HEK293 (cell line): ENCODE data around the gene WDHD1.

Experiments used
- KLF10 ChIP-seq: fragments of 450-650 bp; IDR thresholded peaks from 2 replicates; pipeline ENCODE4 v1.5.1; 2018; ENCODE audit warnings: missing biosample characterization, mild to moderate bottlenecking, missing genetic modification characterization
- KLF9 ChIP-seq: fragments of 450-650 bp; formaldehyde crosslinking; IDR thresholded peaks from 2 replicates; pipeline ENCODE4 v1.5.1; 2016; ENCODE audit warnings: missing biosample characterization, missing genetic modification characterization, low read depth
- REPIN1 ChIP-seq: fragments of 450-650 bp; formaldehyde crosslinking; IDR thresholded peaks from 2 replicates; pipeline ENCODE4 v1.5.1; 2017; ENCODE audit warnings: missing biosample characterization, missing genetic modification characterization, low read depth
- ZBTB20 ChIP-seq: fragments of 450-650 bp; formaldehyde crosslinking; IDR thresholded peaks from 2 replicates; pipeline ENCODE4 v1.5.1; 2016; ENCODE audit warnings: missing biosample characterization, missing genetic modification characterization
- ZBTB21 ChIP-seq: fragments of 450-650 bp; formaldehyde crosslinking; IDR thresholded peaks from 2 replicates; pipeline ENCODE4 v1.5.1; 2017; ENCODE audit warnings: missing biosample characterization, missing genetic modification characterization
- ZFP69B ChIP-seq: fragments of 450-650 bp; formaldehyde crosslinking; IDR thresholded peaks from 2 replicates; pipeline ENCODE4 v1.5.1; 2016; ENCODE audit warnings: missing biosample characterization, missing genetic modification characterization
- ZIC2 ChIP-seq: fragments of 450-650 bp; formaldehyde crosslinking; IDR thresholded peaks from 2 replicates; pipeline ENCODE4 v1.5.1; 2016; ENCODE audit warnings: missing biosample characterization, missing genetic modification characterization
- ZNF114 ChIP-seq: fragments of 450-650 bp; formaldehyde crosslinking; IDR thresholded peaks from 2 replicates; pipeline ENCODE4 v1.5.0; 2017; ENCODE audit warnings: missing biosample characterization, missing genetic modification characterization
- ZNF121 ChIP-seq: fragments of 450-650 bp; formaldehyde crosslinking; IDR thresholded peaks from 2 replicates; pipeline ENCODE4 v1.5.1; 2016; ENCODE audit warnings: missing biosample characterization, missing genetic modification characterization
- ZNF24 ChIP-seq: fragments of 450-650 bp; formaldehyde crosslinking; IDR thresholded peaks from 2 replicates; pipeline ENCODE4 v1.5.1; 2016; ENCODE audit warnings: missing biosample characterization, missing genetic modification characterization
- ZNF324 ChIP-seq: fragments of 450-650 bp; formaldehyde crosslinking; IDR thresholded peaks from 2 replicates; pipeline ENCODE4 v1.5.1; 2016; ENCODE audit warnings: missing biosample characterization, missing genetic modification characterization
- ZNF394 ChIP-seq: fragments of 450-650 bp; formaldehyde crosslinking; IDR thresholded peaks from 2 replicates; pipeline ENCODE4 v1.5.1; 2016; ENCODE audit warnings: missing biosample characterization, missing genetic modification characterization, mild to moderate bottlenecking, moderate library complexity, borderline replicate concordance
- ZNF423 ChIP-seq: fragments of 450-650 bp; formaldehyde crosslinking; IDR thresholded peaks from 2 replicates; pipeline ENCODE4 v1.5.1; 2016; ENCODE audit warnings: missing biosample characterization, missing genetic modification characterization
- ZNF433 ChIP-seq: fragments of 450-650 bp; formaldehyde crosslinking; IDR thresholded peaks from 2 replicates; pipeline ENCODE4 v1.5.1; 2016; ENCODE audit warnings: missing biosample characterization, missing genetic modification characterization, low read depth
- ZNF514 ChIP-seq: fragments of 450-650 bp; formaldehyde crosslinking; IDR thresholded peaks from 2 replicates; pipeline ENCODE4 v1.5.1; 2016; ENCODE audit warnings: missing biosample characterization, missing genetic modification characterization
- ZNF548 ChIP-seq: fragments of 450-650 bp; formaldehyde crosslinking; IDR thresholded peaks from 2 replicates; pipeline ENCODE4 v1.5.1; 2016; ENCODE audit warnings: missing biosample characterization, missing genetic modification characterization
- ZNF561 ChIP-seq: fragments of 450-650 bp; IDR thresholded peaks from 2 replicates; pipeline ENCODE4 v1.5.1; 2018; ENCODE audit warnings: missing biosample characterization, missing genetic modification characterization, borderline replicate concordance
- ZNF621 ChIP-seq: fragments of 450-650 bp; formaldehyde crosslinking; IDR thresholded peaks from 2 replicates; pipeline ENCODE4 v1.5.1; 2017; ENCODE audit warnings: missing biosample characterization, missing genetic modification characterization
- ZNF707 ChIP-seq: fragments of 450-650 bp; formaldehyde crosslinking; IDR thresholded peaks from 2 replicates; pipeline ENCODE4 v1.5.1; 2016; ENCODE audit warnings: missing biosample characterization, missing genetic modification characterization
- ZSCAN23 ChIP-seq: fragments of 450-650 bp; formaldehyde crosslinking; IDR thresholded peaks from 2 replicates; pipeline ENCODE4 v1.5.1; 2016; ENCODE audit warnings: missing biosample characterization, missing genetic modification characterization
- ZSCAN30 ChIP-seq: fragments of 450-650 bp; IDR thresholded peaks from 2 replicates; pipeline ENCODE4 v1.5.1; 2018; ENCODE audit warnings: missing biosample characterization, mild to moderate bottlenecking, missing genetic modification characterization, moderate library complexity
- TF ChIP-seq, protein P1 (sequence below): fragments of 450-650 bp; formaldehyde crosslinking; IDR thresholded peaks from 2 replicates; pipeline ENCODE4 v1.5.1; 2016; ENCODE audit warnings: missing biosample characterization, missing genetic modification characterization
- TF ChIP-seq, protein P2 (sequence below): fragments of 450-650 bp; formaldehyde crosslinking; IDR thresholded peaks from 2 replicates; pipeline ENCODE4 v1.5.1; 2016; ENCODE audit warnings: missing biosample characterization, missing genetic modification characterization
- TF ChIP-seq, protein P3 (sequence below): fragments of 450-650 bp; formaldehyde crosslinking; IDR thresholded peaks from 2 replicates; pipeline ENCODE4 v1.5.1; 2016; ENCODE audit warnings: missing biosample characterization, missing genetic modification characterization
- TF ChIP-seq, protein P4 (sequence below): IDR thresholded peaks from 2 replicates; pipeline ENCODE4 v1.6.1; 2011; ENCODE audit warnings: mild to moderate bottlenecking, low read depth, low read length, borderline replicate concordance
- TF ChIP-seq, protein P5 (sequence below): fragments of 450-650 bp; formaldehyde crosslinking; conservative IDR thresholded peaks from 2 replicates; pipeline ENCODE4 v1.5.1; 2016; ENCODE audit warnings: low read depth, missing biosample characterization, missing genetic modification characterization
- TF ChIP-seq, protein P6 (sequence below): fragments of 450-650 bp; formaldehyde crosslinking; IDR thresholded peaks from 2 replicates; pipeline ENCODE4 v1.5.1; 2016; ENCODE audit warnings: missing biosample characterization, missing genetic modification characterization

Gene WDHD1

DNA sequence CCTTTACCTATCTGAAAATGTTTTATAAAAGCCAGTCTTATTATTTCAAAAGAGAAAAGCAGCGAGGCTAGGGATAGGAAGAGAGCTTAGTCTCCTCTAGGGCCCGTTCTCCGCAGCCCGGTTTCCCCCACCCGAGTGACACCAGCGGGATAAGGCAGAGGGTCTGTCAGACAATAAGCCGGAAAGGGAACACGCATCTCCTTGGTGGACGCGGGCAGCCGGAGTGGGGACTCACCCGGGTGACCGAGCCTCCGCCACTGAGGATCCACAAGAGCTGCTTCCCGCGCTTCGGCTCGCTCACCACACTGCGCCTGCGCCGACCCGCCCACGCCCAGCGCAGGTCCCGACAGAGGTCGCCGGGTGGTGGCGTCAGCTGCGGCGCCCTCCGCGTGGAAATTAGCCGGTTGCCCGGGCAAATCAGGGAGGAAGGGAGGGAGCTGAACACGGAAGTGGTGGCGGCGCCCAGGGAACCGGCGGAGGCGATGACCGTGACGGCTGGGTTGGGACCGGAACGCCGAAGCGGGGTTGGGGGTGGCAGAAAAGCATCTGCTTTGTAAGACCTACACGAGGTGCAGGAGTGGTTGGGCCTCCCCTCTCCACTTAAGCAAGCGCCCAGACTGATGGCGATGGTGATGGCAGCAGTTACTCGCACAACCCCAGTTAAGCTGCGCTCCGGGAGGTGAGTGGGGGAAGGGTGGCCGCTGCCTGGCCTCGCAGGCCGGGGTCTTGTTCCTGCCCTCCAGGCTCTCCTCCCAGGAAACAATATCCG lies at the start of gene WDHD1, which contains the start of gene SOCS4 (continued):
- TF ChIP-seq KLF9 (tag by site-specific recombination) (0 out of 2 replicates have a peak, but pooled peaks have one; percentile 25), ZNF114 (tag by site-specific recombination) (no peak), ZSCAN23 (no peak), ZBTB20 (tag by site-specific recombination) (peak; percentile 90), ZNF24 (tag by site-specific recombination) (no peak), ZNF561 (peak; percentile 48; the same call in 1 of the 2 replicates), ZFP69B (tag by site-specific recombination) (peak; percentile 38; the same call in 1 of the 2 replicates), ZIC2 (tag by site-specific recombination) (peak; percentile 72), ZNF394 (tag by site-specific recombination) (peak; percentile 58; the same call in 1 of the 2 replicates), ZNF433 (tag by site-specific recombination) (no peak), ZNF423 (tag by site-specific recombination) (peak; percentile 96), ZNF707 (tag by site-specific recombination) (no peak), ZNF324 (peak; percentile 68; the same call in 1 of the 2 replicates), ZNF548 (tag by site-specific recombination) (no peak), ZNF621 (tag by site-specific recombination) (no peak), ZNF514 (tag by site-specific recombination) (no peak), REPIN1 (tag by site-specific recombination) (peak; percentile 60; the same call in 1 of the 2 replicates), KLF10 (tag by site-specific recombination) (no peak), ZBTB21 (peak; percentile 52; the same call in 1 of the 2 replicates), ZSCAN30 (tag by site-specific recombination) (peak; percentile 70), ZNF121 (tag by site-specific recombination) (0 out of 2 replicates have a peak, but pooled peaks have one; percentile 20)
- TF ChIP-seq, protein P1, sequence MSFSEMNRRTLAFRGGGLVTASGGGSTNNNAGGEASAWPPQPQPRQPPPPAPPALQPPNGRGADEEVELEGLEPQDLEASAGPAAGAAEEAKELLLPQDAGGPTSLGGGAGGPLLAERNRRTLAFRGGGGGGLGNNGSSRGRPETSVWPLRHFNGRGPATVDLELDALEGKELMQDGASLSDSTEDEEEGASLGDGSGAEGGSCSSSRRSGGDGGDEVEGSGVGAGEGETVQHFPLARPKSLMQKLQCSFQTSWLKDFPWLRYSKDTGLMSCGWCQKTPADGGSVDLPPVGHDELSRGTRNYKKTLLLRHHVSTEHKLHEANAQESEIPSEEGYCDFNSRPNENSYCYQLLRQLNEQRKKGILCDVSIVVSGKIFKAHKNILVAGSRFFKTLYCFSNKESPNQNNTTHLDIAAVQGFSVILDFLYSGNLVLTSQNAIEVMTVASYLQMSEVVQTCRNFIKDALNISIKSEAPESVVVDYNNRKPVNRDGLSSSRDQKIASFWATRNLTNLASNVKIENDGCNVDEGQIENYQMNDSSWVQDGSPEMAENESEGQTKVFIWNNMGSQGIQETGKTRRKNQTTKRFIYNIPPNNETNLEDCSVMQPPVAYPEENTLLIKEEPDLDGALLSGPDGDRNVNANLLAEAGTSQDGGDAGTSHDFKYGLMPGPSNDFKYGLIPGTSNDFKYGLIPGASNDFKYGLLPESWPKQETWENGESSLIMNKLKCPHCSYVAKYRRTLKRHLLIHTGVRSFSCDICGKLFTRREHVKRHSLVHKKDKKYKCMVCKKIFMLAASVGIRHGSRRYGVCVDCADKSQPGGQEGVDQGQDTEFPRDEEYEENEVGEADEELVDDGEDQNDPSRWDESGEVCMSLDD (tag by site-specific recombination), result peak; percentile 40; the same call in 1 of the 2 replicates
- TF ChIP-seq, protein P2, sequence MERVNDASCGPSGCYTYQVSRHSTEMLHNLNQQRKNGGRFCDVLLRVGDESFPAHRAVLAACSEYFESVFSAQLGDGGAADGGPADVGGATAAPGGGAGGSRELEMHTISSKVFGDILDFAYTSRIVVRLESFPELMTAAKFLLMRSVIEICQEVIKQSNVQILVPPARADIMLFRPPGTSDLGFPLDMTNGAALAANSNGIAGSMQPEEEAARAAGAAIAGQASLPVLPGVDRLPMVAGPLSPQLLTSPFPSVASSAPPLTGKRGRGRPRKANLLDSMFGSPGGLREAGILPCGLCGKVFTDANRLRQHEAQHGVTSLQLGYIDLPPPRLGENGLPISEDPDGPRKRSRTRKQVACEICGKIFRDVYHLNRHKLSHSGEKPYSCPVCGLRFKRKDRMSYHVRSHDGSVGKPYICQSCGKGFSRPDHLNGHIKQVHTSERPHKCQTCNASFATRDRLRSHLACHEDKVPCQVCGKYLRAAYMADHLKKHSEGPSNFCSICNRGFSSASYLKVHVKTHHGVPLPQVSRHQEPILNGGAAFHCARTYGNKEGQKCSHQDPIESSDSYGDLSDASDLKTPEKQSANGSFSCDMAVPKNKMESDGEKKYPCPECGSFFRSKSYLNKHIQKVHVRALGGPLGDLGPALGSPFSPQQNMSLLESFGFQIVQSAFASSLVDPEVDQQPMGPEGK (tag by site-specific recombination), result peak; percentile 85; the same call in 1 of the 2 replicates
- TF ChIP-seq, protein P3, sequence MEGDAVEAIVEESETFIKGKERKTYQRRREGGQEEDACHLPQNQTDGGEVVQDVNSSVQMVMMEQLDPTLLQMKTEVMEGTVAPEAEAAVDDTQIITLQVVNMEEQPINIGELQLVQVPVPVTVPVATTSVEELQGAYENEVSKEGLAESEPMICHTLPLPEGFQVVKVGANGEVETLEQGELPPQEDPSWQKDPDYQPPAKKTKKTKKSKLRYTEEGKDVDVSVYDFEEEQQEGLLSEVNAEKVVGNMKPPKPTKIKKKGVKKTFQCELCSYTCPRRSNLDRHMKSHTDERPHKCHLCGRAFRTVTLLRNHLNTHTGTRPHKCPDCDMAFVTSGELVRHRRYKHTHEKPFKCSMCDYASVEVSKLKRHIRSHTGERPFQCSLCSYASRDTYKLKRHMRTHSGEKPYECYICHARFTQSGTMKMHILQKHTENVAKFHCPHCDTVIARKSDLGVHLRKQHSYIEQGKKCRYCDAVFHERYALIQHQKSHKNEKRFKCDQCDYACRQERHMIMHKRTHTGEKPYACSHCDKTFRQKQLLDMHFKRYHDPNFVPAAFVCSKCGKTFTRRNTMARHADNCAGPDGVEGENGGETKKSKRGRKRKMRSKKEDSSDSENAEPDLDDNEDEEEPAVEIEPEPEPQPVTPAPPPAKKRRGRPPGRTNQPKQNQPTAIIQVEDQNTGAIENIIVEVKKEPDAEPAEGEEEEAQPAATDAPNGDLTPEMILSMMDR (tag by site-specific recombination), result peak; percentile 85
- TF ChIP-seq, protein P4, sequence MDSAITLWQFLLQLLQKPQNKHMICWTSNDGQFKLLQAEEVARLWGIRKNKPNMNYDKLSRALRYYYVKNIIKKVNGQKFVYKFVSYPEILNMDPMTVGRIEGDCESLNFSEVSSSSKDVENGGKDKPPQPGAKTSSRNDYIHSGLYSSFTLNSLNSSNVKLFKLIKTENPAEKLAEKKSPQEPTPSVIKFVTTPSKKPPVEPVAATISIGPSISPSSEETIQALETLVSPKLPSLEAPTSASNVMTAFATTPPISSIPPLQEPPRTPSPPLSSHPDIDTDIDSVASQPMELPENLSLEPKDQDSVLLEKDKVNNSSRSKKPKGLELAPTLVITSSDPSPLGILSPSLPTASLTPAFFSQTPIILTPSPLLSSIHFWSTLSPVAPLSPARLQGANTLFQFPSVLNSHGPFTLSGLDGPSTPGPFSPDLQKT, result no peak
- TF ChIP-seq, protein P5, sequence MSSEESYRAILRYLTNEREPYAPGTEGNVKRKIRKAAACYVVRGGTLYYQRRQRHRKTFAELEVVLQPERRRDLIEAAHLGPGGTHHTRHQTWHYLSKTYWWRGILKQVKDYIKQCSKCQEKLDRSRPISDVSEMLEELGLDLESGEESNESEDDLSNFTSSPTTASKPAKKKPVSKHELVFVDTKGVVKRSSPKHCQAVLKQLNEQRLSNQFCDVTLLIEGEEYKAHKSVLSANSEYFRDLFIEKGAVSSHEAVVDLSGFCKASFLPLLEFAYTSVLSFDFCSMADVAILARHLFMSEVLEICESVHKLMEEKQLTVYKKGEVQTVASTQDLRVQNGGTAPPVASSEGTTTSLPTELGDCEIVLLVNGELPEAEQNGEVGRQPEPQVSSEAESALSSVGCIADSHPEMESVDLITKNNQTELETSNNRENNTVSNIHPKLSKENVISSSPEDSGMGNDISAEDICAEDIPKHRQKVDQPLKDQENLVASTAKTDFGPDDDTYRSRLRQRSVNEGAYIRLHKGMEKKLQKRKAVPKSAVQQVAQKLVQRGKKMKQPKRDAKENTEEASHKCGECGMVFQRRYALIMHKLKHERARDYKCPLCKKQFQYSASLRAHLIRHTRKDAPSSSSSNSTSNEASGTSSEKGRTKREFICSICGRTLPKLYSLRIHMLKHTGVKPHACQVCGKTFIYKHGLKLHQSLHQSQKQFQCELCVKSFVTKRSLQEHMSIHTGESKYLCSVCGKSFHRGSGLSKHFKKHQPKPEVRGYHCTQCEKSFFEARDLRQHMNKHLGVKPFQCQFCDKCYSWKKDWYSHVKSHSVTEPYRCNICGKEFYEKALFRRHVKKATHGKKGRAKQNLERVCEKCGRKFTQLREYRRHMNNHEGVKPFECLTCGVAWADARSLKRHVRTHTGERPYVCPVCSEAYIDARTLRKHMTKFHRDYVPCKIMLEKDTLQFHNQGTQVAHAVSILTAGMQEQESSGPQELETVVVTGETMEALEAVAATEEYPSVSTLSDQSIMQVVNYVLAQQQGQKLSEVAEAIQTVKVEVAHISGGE (tag by site-specific recombination), result peak; percentile 89
- TF ChIP-seq, protein P6, sequence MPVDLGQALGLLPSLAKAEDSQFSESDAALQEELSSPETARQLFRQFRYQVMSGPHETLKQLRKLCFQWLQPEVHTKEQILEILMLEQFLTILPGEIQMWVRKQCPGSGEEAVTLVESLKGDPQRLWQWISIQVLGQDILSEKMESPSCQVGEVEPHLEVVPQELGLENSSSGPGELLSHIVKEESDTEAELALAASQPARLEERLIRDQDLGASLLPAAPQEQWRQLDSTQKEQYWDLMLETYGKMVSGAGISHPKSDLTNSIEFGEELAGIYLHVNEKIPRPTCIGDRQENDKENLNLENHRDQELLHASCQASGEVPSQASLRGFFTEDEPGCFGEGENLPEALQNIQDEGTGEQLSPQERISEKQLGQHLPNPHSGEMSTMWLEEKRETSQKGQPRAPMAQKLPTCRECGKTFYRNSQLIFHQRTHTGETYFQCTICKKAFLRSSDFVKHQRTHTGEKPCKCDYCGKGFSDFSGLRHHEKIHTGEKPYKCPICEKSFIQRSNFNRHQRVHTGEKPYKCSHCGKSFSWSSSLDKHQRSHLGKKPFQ (tag by site-specific recombination), result 0 out of 2 replicates have a peak, but pooled peaks have one; percentile 15
